GM19467 (cell line): ENCODE results near the gene POLD4.
"Not testable (repeated sequence)": the region's sequence is repeated elsewhere in the genome, so short reads cannot be mapped to it uniquely, and the experiment has no call there.

Experiments
- ATAC-seq: cut with Tn5 transposase; IDR thresholded peaks from one replicate; pipeline ENCODE4 v1.9.1; 2021; ENCODE audit warnings: mild to moderate bottlenecking, moderate library complexity; ENCODE audit not compliant: unreplicated experiment

Gene POLD4

GRCh38 chr11:67353317-67354074, at the start of gene POLD4:
Gene POLD4, minus strand, starts transcription at chr11:67353546. Its CDS starts 147 bp downstream, at chr11:67353399.
- peak; percentile 59 for ATAC-seq

DNA sequence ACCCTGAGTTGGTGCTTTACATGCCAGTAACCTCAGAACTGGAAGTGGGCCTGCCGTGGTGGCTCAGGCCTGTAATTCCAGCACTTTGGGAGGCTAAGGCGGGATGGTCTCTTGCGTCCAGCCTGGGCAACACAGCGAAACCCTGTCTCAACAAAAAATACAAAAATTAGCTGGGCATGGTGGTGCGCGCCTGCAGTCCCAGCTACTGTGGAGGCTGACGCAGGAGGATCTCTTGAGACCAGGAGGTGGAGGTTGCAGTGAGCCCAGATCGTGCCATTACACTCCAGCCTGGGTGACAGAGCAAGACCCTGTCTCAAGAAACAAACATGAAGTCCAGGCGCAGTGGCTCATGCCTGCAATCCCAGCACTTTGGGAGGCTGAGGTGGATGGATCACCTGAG, 49.7 kb upstream of the POLD4 start:
- not testable (repeated sequence) for ATAC-seq

GRCh38 chr11:67402192-67402839, 49.0 kb upstream of the POLD4 start:
- ATAC-seq = not testable (repeated sequence)

DNA sequence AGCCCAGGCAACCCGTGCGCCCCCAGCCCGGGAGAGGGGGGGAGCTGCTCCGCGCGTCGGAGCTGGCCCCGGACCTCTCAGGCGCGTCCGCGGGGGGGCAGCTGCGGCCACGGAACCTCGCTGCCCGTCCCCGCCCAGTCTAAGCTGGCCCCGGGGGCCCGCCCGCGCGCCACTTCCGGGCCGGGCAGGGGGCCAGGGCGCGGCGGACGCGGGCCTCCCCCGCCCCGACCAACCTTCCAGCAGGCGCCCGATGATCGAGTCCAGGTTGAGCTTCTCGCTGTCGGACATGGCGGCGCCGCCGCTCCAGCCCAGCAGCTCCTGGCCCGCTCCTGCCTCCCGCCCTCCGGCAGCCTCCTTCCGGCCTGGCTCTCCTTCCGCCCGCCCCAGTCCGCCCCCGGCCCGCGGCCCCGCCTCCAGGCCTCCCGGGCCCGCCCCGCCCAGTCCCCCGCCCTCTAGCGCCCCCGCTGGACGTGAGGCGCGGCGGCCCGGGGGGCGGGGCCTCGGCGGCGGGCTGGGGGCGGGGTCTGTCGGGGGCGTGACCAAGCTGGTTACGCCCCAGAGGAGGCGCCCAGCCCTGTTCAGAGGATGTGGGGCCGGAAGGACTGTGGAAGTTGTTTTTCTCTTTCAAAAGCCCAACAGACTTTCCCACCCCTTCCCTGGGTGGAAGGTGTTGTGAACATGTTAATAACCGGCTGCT, 48.3 kb upstream of the POLD4 start, which contains the start of gene PPP1CA:
Gene PPP1CA, minus strand, starts transcription at position 364 of the 697 bp plus-strand sequence. Its CDS starts 76 bp downstream, at position 288.
- ATAC-seq = peak; percentile 54

GRCh38 chr11:67400942-67401494, 47.7 kb upstream of the POLD4 start:
- ATAC-seq = peak; percentile 10

DNA sequence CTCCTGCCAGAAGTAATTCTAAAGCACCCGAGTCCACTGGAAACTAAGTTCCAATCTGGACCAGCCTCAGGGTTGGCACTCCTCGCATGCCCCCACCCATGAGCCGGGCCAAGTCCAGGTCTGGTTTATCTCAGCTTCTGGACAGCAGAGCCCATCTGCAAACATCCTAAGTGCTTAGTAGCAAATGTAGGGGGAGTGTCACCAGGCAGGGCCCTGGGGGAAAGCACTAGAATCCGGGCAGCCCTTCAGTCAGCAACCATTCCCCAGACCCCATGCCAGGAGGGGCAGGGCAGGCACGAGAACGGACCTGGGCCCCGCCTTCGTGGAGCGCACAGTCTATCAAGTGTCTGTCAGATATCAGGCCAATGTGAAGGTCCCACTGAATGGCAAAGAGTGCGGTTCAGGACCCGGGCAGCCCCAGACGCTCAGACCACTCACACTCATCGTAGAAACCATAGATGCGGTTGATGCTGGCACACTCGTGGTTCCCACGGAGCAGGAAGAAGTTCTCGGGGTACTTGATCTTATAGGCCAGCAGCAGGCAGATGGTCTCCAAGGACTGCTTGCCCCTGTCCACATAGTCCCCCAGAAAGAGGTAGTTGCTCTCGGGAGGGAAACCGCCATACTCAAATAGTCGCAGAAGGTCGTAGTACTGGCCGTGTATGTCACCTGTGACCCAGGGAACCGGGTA, 47.0 kb upstream of the POLD4 start:
- no peak for ATAC-seq

DNA sequence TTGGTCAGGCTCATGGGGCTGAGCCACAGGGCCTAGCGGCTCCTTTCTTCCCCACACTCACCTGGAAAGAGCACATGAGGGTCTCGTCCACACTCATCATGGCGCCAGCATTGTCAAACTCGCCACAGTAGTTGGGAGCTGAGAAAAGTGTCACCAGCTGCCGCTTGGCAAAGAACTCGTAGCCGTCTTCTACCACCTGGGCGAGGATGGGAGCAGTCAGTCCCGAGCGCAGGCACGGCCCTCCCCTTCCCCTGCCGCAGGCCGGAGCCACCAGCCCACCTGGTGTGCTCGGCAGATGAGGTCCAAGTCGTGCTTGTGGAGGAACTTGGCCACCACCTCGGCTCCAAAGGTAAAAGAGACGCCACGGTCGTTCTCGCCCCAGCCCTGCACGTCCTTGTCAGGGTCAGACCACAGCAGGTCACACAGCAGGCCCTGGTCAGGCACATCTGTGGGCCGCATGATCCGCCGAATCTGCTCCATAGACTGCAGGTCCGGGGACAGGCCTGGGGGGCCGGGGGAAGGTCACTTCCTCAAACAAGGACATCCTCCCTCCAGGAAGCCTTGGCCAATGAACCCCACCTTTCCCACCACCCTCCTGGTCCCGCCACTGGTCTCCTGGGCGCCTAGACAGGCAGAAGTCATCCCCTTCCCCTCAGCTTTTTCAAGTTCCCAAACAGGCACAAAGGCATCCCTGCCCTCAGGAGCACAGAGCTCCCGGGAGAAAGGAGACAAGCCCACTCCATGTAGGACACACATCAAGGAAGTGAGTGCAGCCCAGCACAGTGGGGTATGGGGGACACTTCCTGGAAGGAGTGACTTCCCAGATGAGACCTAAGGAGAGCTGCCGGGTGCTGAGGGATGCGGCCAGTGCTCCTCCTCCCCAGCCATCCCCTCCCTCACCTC, 45.6 kb upstream of the POLD4 start:
- no peak for ATAC-seq

DNA sequence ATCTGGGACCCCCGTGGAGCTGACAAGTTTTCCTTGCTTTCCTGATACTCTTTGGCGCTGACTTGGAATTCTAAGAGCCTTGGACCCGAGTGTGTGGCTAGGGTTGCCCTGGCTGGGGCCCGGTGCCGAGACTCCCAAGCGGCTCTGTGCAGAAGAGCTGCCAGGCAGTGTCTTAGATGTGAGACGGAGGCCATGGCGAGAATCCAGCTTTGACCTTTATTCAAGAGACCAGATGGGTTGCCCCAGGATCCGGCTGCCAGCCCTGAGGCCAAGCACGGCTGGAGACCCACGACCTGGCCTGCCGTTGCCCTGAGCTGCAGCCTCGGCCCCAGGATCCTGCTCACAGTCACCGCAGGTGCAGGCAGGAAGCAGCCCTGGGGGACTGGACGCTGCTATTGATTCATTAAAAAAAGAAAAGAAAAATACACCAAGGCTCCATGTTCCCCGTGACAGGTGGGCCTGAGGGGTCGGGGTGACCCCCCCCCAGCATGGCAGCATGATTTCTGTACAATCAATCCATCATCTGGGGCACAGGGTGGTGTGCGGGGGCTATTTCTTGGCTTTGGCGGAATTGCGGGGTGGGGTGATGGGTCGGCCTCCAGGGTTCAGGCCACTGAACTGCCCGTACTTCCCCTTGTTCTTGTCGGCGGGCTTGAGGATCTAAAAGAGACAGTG, 44.8 kb upstream of the POLD4 start:
- ATAC-seq = no peak

DNA sequence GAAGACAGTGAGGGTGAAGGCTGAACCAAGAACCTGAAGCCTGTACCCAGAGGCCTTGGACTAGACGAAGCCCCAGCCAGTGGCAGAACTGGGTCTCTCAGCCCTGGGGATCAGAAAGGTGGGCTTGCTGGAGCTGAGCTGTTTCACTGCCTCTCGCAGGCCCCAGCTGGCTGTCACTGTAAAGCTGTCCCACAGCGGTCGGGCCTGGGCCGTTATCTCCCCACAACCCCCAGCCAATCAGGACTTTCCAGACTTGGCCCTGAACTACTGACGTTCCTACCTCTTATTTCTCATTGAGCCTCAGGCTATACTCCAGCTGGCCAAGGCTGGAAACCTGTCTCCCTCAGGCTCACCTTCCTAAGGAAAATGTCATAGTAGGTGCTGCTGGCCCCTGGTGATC, 44.2 kb upstream of the POLD4 start:
- ATAC-seq = no peak

- ATAC-seq = no peak
Measured at GRCh38 chr11:67396587-67397389, 43.4 kb upstream of the POLD4 start.

GRCh38 chr11:67396259-67396581, 42.9 kb upstream of the POLD4 start:
- ATAC-seq = no peak

- no peak for ATAC-seq
Measured at GRCh38 chr11:67395555-67396258, 42.4 kb upstream of the POLD4 start.

DNA sequence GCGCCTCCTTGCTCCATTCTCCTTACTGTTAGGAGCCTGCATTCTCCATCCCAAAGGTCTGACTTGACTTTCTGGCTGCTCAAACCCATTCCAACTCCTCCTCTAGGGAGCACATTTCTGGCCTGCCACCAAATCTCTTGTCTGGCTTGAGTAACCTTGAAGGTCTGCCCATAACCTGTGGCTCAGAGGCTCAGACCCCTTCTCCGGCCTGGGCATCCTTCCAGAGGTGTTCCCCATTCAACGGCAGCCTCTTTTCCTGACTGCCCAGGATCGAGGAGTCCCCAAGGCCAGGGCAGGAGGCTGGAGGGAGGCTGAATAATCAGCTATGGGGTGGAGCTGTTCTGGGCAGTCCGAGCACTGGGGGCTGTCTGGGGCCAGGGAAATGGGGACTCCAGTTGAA, 40.6 kb upstream of the POLD4 start:
- no peak for ATAC-seq

- ATAC-seq = no peak
Measured at GRCh38 chr11:67393437-67393836, 40.1 kb upstream of the POLD4 start.

GRCh38 chr11:67392183-67392715, 38.9 kb upstream of the POLD4 start:
- ATAC-seq = peak; percentile 24

DNA sequence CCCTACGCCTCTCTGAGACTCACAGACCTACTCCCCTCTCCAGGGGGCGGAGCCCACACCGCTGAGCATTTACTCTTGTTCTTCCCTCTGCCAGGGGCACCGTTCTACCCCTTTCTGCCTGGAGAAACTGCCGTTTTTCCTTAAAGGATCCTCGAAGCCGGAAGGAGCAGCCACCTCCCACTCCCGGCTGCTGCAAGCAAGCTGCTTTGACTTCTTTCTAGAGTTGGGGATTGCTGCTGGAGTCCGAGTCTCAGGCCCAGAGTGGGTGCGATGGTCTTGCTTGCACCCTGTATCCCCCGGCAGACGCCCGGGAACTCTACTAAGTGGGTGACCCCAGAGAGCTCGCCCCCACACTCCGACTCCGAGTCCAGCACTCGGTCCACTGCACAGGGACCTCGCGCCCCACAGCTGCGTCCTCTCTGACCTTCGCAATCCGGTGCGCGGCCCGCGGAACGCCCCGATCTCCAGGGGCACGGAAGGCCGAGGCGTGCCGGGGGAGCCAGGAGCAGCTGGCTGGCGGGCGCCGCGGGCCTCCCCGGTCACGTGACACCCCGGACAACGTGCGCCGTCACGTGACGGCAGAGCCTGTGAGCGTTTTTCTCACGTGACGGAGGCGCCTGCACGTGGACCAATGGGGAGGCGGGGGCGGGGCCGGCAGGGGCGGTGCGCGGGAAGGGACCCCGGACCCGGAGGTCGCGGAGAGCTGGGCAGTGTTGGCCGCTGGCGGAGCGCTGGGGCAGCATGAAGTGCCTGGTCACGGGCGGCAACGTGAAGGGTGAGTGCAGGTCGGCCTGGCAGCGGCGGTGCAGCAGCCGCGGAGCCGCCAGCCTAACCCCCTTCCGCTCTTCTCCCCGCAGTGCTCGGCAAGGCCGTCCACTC, 38.2 kb upstream of the POLD4 start, which contains the start of gene RAD9A:
Gene RAD9A, plus strand, starts transcription at position 683 of the 879 bp plus-strand sequence. Its CDS starts 59 bp downstream, at position 742.
- ATAC-seq = peak; percentile 45

DNA sequence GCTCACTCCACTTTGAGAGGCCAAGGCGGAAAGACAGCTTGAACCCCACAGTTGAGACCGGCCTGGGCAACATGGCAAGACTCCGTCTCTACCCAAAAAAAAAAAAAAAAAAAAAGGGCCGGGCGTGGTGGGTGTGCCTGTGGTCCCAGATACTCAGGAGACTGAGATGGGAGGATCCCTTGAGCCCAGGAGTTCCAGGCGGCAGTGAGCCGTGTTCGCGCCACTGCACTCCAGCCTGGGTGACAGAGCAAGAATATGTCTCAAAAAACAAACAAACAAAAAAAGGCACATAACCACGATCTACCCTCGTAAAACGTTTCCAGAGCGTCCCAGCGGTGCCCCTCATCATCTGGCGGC, 37.6 kb upstream of the POLD4 start:
- no peak for ATAC-seq
